Activated CD4-positive, alpha-beta memory T cell treated with anti-CD3 and anti-CD28 coated beads for 36 hours (primary cell): ENCODE measurements around the gene ZNF541. TPM values are rescaled to one million over a fixed set of nuclear protein-coding genes. Genes with fewer than 3 reads are reported as not detected.

Experiments used
- CTCF ChIA-PET: fragments of 350-600 bp; sonication (Branson Sonifier 250); formaldehyde crosslinking; loops from one replicate; lab custom pipeline; 2021; ENCODE audit warnings: antibody characterized with exemption, inconsistent platforms; lab: Charles Lee
- POLR2A ChIA-PET: fragments of 350-600 bp; sonication (Branson Sonifier 250); formaldehyde crosslinking; loops from one replicate; lab custom pipeline; 2021; ENCODE audit warnings: antibody characterized with exemption; lab: Charles Lee
- DNase-seq: peaks from one replicate; pipeline ENCODE4 v3.0.0-alpha.2; 2020
- H3K27ac Mint-ChIP-seq: one replicate; pipeline ENCODE4 v1.8.0; 2021; ENCODE audit warnings: mixed read lengths
- H3K27me3 Mint-ChIP-seq: one replicate; pipeline ENCODE4 v1.8.0; 2021; ENCODE audit warnings: mixed read lengths
- H3K36me3 Mint-ChIP-seq: one replicate; pipeline ENCODE4 v1.8.0; 2021; ENCODE audit warnings: mixed read lengths
- H3K4me1 Mint-ChIP-seq: one replicate; pipeline ENCODE4 v1.8.0; 2021; ENCODE audit warnings: low read depth, mixed read lengths
- H3K4me3 Mint-ChIP-seq: one replicate; pipeline ENCODE4 v1.8.0; 2021; ENCODE audit warnings: mild to moderate bottlenecking, mixed read lengths
- H3K9me3 Mint-ChIP-seq: one replicate; pipeline ENCODE4 v1.8.0; 2021; ENCODE audit warnings: mixed read lengths
- intact Hi-C: fragments of 100-400 bp; cut with micrococcal nuclease; formaldehyde crosslinking; loops from one replicate; pipeline ENCODE4 v1.15.1; 2023
- total RNA-seq, 2 experiments: library from RNA; stranded (reverse); gene quantifications; one replicate each; pipeline ENCODE4 v1.2.3, GENCODE V29; 2021

The ZNF541 gene
- under 1 TPM; 0.07 to 0.31 TPM for total RNA-seq

- Mint-ChIP-seq H3K4me1 (peaks cover 18% of the 10 kb centered on the region), H3K36me3 (no peaks in the 10 kb centered on the region), H3K27ac (no peak within 1 kb of the TSS), H3K9me3 (no peaks in the 10 kb centered on the region), H3K4me3 (peak within 1 kb of the TSS; percentile 12), H3K27me3 (no peaks in the 10 kb centered on the region)
- peak; percentile 85 for DNase-seq
- POLR2A ChIA-PET, result interaction anchor here (0.7 kb wide), 1 partner anchor 52 kb away, joined by 3 read pairs; no protein-coding TSS in a partner anchor
- CTCF ChIA-PET, result no interaction called here
- intact Hi-C loops, result loop anchor here (10.0 kb wide), 1 partner anchor 59 kb away; the partner anchor contains the start of gene NAPA
These were observed at the start of gene ZNF541 for GRCh38 chr19:47573071-47574026. TSS of gene ZNF541 (minus strand) at chr19:47573148. CDS start at chr19:47555856, 17,292 bp downstream.

- intact Hi-C loops, result no loop called here
- Mint-ChIP-seq H3K4me1 (peaks cover 34% of the 10 kb centered on the region), H3K9me3 (no peaks in the 10 kb centered on the region), H3K36me3 (peaks cover 3% of the 10 kb centered on the region), H3K4me3 (no peak overlapping the region), H3K27ac (no peak overlapping the region), H3K27me3 (no peaks in the 10 kb centered on the region)
- CTCF ChIA-PET, result no interaction called here
- DNase-seq, result no peak
- POLR2A ChIA-PET, result no interaction called here
These were observed 46.8 kb upstream of the ZNF541 start for GRCh38 chr19:47619763-47620162.

- Mint-ChIP-seq H3K27me3 (no peaks in the 10 kb centered on the region), H3K27ac (no peak overlapping the region), H3K4me1 (peaks cover 28% of the 10 kb centered on the region), H3K4me3 (no peak overlapping the region), H3K9me3 (no peaks in the 10 kb centered on the region), H3K36me3 (peaks cover 6% of the 10 kb centered on the region)
- POLR2A ChIA-PET, result no interaction called here
- no peak for DNase-seq
- intact Hi-C loops, result no loop called here
- CTCF ChIA-PET, result no interaction called here
These were observed 45.8 kb upstream of the ZNF541 start for GRCh38 chr19:47618771-47619170.

GRCh38 chr19:47615714-47616113 lies 42.8 kb upstream of the ZNF541 start:
- intact Hi-C loops, result no loop called here
- no peak overlapping the region for H3K4me3 Mint-ChIP-seq

GRCh38 chr19:47615230-47615629 lies 42.3 kb upstream of the ZNF541 start:
- ChIA-PET CTCF (no interaction called here), POLR2A (no interaction called here)
- intact Hi-C loops, result no loop called here
- Mint-ChIP-seq H3K27me3 (no peaks in the 10 kb centered on the region), H3K36me3 (peaks cover 6% of the 10 kb centered on the region), H3K9me3 (no peaks in the 10 kb centered on the region), H3K4me1 (peaks cover 41% of the 10 kb centered on the region), H3K27ac (no peak overlapping the region), H3K4me3 (no peak overlapping the region)
- no peak for DNase-seq

More at GRCh38 chr19:47615714-47616113, 42.8 kb upstream of the ZNF541 start:
- Mint-ChIP-seq H3K9me3 (no peaks in the 10 kb centered on the region), H3K27me3 (no peaks in the 10 kb centered on the region), H3K4me1 (peaks cover 38% of the 10 kb centered on the region), H3K36me3 (peaks cover 6% of the 10 kb centered on the region), H3K27ac (no peak overlapping the region)
- DNase-seq, result no peak
- POLR2A ChIA-PET, result interaction anchor here (1.0 kb wide), 1 partner anchor 15 kb away, joined by 3 read pairs; no protein-coding TSS in a partner anchor
- CTCF ChIA-PET, result no interaction called here

- Mint-ChIP-seq H3K27me3 (no peaks in the 10 kb centered on the region), H3K9me3 (no peaks in the 10 kb centered on the region), H3K36me3 (peaks cover 6% of the 10 kb centered on the region), H3K4me1 (peaks cover 37% of the 10 kb centered on the region), H3K4me3 (no peak overlapping the region), H3K27ac (no peak overlapping the region)
- intact Hi-C loops, result loop anchor here (5.0 kb wide), 1 partner anchor 37 kb away; no protein-coding TSS in a partner anchor
- ChIA-PET CTCF (no interaction called here), POLR2A (no interaction called here)
- DNase-seq, result no peak
These were observed 41.6 kb upstream of the ZNF541 start for GRCh38 chr19:47614559-47614958.

- Mint-ChIP-seq H3K4me1 (peaks cover 37% of the 10 kb centered on the region), H3K9me3 (no peaks in the 10 kb centered on the region), H3K36me3 (peaks cover 7% of the 10 kb centered on the region), H3K27ac (no peak overlapping the region), H3K27me3 (no peaks in the 10 kb centered on the region), H3K4me3 (no peak overlapping the region)
- ChIA-PET CTCF (no interaction called here), POLR2A (no interaction called here)
- no peak for DNase-seq
- intact Hi-C loops, result loop anchor here (5.0 kb wide), 1 partner anchor 37 kb away; no protein-coding TSS in a partner anchor
These were observed 41.0 kb upstream of the ZNF541 start for GRCh38 chr19:47614021-47614295.

- Mint-ChIP-seq H3K27me3 (no peaks in the 10 kb centered on the region), H3K27ac (no peak overlapping the region), H3K36me3 (peaks cover 7% of the 10 kb centered on the region), H3K4me1 (peaks cover 35% of the 10 kb centered on the region), H3K4me3 (no peak overlapping the region), H3K9me3 (no peaks in the 10 kb centered on the region)
- CTCF ChIA-PET, result no interaction called here
- DNase-seq, result no peak
- intact Hi-C loops, result loop anchor here (5.0 kb wide), 1 partner anchor 36 kb away; no protein-coding TSS in a partner anchor
- POLR2A ChIA-PET, result no interaction called here
These were observed 40.4 kb upstream of the ZNF541 start for GRCh38 chr19:47613165-47614020.

- Mint-ChIP-seq H3K4me1 (peaks cover 36% of the 10 kb centered on the region), H3K27ac (peak overlapping the region; percentile 64), H3K27me3 (no peaks in the 10 kb centered on the region), H3K9me3 (no peaks in the 10 kb centered on the region), H3K36me3 (peaks cover 10% of the 10 kb centered on the region), H3K4me3 (peak overlapping the region; percentile 72)
- no peak for DNase-seq
- CTCF ChIA-PET, result interaction anchor here (1.0 to 1.6 kb wide), 5 partner anchors 89 to 174 kb away, joined by 3 to 7 read pairs (median 5); partner anchors contain the start of gene KPTN
- POLR2A ChIA-PET, result interaction anchor here (0.5 to 2.4 kb wide), 3 partner anchors 10 to 962 kb away, joined by 3 to 20 read pairs (median 3); no protein-coding TSS in a partner anchor
- intact Hi-C loops, result loop anchor here (5.0 kb wide), 1 partner anchor 34 kb away; no protein-coding TSS in a partner anchor
These were observed 38.0 kb upstream of the ZNF541 start for GRCh38 chr19:47610902-47611301.

- ChIA-PET POLR2A (interaction anchor here (0.5 to 2.4 kb wide), 4 partner anchors 9 to 961 kb away, joined by 3 to 20 read pairs (median 3); no protein-coding TSS in a partner anchor), CTCF (interaction anchor here (1.0 to 1.6 kb wide), 5 partner anchors 89 to 173 kb away, joined by 3 to 7 read pairs (median 5); partner anchors contain the start of gene KPTN)
- Mint-ChIP-seq H3K36me3 (peaks cover 8% of the 10 kb centered on the region), H3K4me3 (peak overlapping the region; percentile 72), H3K4me1 (peaks cover 30% of the 10 kb centered on the region), H3K9me3 (no peaks in the 10 kb centered on the region), H3K27ac (peak overlapping the region; percentile 64), H3K27me3 (no peaks in the 10 kb centered on the region)
- peak; percentile 67 for DNase-seq
- intact Hi-C loops, result loop anchor here (2.0 to 10.0 kb wide), 4 partner anchors 33 to 353 kb away; partner anchors contain the start of genes CCDC9 and NAPA
These were observed 37.3 kb upstream of the ZNF541 start for GRCh38 chr19:47609906-47610894.
